GM18505 (cell line): ENCODE measurements around the gene NDUFA3.
A peak's percentile ranks its signal among the peaks of the same experiment; 100 is the strongest.
"Not testable (repeated sequence)": the region's sequence is repeated elsewhere in the genome, so short reads cannot be mapped to it uniquely, and the experiment has no call there.

Experiments
- ATAC-seq: cut with Tn5 transposase; IDR thresholded peaks from one replicate; pipeline ENCODE4 v1.9.1; 2021; ENCODE audit not compliant: unreplicated experiment
- POLR2A ChIP-seq: IDR thresholded peaks from 4 replicates; pipeline ENCODE4 v1.6.1; 2011; ENCODE audit warnings: borderline replicate concordance; ENCODE audit not compliant: insufficient read depth, insufficient read length; ENCODE audit errors: extremely low read depth

NDUFA3 gene

DNA sequence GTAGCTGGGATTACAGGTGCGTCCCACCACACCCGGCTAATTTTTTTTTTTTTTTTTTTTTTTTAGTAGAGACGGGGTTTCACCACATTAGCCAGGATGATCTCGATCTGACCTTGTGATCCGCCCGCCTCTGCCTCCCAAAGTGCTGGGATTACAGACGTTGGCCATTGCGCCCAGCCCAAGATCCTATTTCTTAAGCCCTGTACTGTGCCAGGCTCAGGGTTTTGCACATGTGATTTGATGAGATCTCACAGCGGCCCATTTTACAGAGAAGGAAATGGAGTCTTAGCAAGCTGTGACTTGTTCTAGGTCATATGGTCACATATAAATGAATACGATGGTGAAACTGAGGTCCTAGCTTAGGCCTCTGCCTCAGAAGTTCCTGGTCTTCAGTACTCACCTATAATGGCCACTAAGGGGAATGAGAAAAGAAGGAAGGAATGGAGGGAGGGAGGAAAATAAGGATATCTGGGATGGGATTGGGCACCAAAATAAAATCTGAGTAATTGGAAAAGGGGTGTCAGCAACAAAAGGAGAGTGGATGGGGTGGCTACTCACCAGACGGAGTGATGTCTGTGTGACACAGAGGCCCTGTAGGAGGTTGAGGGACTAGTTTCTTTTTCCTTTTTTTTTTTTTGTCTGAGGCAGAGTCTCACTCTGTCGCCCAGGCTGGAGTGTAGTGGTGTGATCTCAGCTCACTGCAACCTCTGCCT lies 3.3 kb upstream of the NDUFA3 start:
- no peak for TF ChIP-seq POLR2A
- ATAC-seq: no peak

GRCh38 chr19:54099903-54100255 lies 2.8 kb upstream of the NDUFA3 start:
- not testable (repeated sequence) for ATAC-seq

DNA sequence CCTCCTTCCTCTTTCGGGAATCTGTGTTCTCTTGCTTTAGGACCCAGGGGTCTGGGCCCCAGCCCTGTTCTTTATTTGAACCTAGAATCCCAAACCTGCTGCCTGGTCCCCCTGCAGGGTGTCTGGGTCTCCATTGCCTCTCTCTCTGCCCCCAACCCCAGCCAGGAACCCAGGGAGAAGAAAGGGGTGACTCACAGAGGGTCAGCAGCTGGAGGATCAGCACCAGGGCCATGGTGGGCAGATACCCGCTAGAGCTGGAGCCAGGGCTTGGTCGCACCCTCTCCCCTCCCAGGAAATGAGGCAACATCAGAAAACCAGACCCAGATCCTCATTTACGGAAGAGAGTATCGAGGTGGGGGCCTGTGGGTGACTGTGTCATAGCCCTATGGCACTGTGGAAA lies 2.1 kb upstream of the NDUFA3 start, which contains the start of gene OSCAR:
Gene OSCAR, minus strand, starts transcription at position 243 of the 400 bp plus-strand sequence. Its CDS starts 11 bp downstream, at position 232.
- ATAC-seq: no peak
- no peak for TF ChIP-seq POLR2A

DNA sequence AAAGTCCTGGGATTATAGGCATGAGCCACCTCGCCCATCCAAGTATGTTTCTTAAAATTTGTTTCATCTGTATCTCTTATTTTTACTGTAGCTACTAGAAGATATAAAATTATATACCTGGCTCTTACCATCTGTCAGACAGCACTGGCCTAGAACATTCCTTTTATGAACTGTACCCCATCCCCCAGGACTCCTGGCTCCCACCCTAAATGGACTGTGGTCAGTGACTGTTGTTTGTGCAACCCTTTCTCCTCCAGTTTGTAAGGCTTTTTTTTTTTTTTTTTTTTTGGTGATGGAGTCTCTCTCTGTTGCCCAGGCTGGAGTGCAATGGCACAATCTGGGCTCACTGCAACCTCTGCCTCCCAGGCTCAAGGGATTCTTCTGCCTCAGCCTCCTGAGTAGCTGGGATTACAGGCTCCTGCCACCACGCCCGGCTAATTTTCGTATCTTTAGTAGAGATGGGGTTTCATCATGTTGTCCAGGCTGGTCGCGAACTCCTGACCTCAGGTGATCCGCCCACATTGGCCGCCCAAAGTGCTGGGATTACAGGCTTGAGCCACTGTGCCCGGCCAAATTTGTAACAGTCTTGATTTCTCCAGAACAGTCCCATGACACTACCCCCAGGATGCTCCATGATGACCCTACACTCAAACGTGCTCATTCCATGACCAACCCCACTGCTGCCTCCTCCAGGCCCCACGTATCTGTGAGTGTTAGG lies 2.5 kb downstream of the NDUFA3 start:
- ATAC-seq: no peak
- TF ChIP-seq POLR2A: no peak

GRCh38 chr19:54105796-54106195 lies 3.1 kb downstream of the NDUFA3 start:
- no peak for ATAC-seq
- TF ChIP-seq POLR2A: no peak

DNA sequence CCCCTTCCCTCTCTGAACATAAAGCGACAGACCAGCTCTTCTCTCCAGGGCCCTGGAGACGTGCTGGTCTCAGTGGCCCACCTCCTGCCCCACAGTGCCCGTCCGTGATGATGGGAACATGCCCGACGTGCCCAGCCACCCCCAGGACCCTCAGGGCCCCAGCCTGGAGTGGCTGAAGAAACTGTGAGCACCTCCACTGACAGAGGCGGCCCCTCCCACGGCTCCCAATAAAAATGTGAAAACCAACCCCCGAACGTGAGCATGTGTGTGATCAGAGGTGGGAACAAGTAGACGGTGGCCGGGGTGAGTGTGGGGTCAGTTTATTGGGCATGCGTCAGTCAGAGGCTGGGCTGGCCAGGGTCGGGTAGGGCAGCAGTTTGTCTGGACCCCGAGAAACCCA lies 4.1 kb downstream of the NDUFA3 start:
- no peak for ATAC-seq
- TF ChIP-seq POLR2A: no peak

DNA sequence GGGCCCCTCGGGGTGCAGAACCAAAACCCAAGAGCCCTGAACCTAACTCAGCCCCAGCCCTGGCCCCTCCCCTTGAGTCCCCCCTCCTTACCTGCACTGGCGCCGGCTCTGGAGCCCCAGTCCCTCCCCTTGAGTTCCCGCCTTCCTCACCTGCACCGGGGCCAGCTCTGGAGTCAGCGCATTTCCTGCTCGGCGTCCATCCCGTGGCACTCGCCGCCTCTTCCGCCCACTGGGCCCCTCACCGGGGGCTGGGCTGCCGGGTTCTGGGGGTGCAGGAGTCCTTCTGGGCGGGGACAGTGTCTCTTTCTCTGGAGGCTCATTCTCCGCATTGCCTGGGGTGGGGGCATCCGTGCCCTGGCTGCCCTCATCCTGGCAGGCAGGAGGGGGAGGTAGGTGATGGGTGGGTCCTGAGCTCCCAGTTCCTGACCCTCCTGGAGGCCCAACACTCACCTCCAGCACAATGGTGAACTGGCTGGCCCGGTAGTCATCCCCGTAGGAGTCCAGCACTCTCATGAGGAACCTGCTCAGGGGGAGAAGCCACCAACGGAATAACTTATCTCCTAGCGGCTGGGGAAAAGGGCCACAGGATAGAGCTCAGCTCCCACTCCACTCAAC lies 5.3 kb downstream of the NDUFA3 start:
- TF ChIP-seq POLR2A: no peak

GRCh38 chr19:54108496-54108895 lies 5.8 kb downstream of the NDUFA3 start:
- ATAC-seq: no peak
- TF ChIP-seq POLR2A: no peak

More for the DNA sequence above, 5.3 kb downstream of the NDUFA3 start:
- ATAC-seq: no peak

DNA sequence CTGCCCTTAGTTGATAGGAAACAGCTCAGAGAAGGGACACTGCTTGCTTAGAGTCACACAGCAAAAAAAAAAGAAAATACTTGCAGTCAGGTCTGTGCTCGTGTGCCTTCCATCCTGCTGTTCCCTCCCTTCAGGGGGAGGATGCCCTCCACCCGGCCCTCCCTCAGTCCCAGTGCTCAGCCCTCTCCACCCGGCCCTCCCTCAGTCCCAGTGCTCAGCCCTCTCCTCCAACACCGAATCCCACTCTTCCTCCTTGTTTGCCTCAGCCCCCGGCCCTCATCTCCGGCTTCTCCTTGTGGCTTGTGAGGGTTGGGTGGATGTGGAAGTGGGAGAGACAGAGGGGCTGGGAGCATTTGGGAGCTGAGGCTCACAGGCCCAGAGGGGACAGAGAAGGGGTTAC lies 7.0 kb downstream of the NDUFA3 start:
- TF ChIP-seq POLR2A: no peak
- ATAC-seq: no peak

DNA sequence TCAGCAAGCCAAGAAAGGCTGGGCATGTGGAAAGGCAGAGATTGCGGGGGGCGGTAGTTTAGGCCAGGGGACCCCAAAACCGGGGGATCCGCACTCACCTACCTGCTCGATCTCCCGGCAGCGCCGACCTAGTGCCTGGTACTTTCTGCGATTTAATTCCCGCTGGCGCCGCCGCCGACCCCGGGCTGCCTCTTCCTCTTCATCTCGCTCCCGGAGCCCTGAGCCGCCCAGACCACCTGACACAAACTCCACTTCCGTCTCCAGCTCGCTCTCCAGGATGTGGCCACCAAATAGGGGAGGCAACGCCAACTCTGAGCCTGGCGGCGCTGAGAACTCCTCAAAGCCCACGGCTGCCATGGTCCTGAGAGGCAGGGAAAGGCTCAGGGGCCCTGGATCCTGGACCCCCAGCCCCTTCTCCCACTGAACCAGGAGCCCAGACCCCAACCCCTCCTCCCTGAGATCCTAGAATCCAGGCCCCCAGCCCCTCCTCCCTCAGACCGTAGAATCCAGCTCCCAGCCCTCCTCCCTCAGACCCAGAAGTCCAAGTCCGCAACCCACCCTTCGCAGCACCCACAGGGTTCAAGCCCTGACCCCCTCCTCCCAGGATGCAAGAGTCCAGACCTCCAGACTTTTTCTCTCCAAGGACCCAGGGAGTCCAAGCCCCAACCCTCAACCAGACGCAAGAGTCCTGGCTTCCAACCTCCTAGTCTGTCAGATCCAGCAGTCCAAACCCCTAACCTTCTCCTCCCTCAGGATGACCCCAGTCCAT lies 11.9 kb downstream of the NDUFA3 start:
- peak; percentile 54 for TF ChIP-seq POLR2A
- no peak for ATAC-seq

GRCh38 chr19:54115109-54116063 lies 12.7 kb downstream of the NDUFA3 start, which contains the start of the genes PRPF31 and TFPT:
PRPF31 (plus strand) TSS chr19:54115754; CDS start chr19:54118279, 2,525 bp downstream.
TFPT (minus strand) TSS chr19:54115657; CDS start chr19:54115269, 388 bp downstream.
- ATAC-seq: peak; percentile 83
- TF ChIP-seq POLR2A: peak; percentile 67

DNA sequence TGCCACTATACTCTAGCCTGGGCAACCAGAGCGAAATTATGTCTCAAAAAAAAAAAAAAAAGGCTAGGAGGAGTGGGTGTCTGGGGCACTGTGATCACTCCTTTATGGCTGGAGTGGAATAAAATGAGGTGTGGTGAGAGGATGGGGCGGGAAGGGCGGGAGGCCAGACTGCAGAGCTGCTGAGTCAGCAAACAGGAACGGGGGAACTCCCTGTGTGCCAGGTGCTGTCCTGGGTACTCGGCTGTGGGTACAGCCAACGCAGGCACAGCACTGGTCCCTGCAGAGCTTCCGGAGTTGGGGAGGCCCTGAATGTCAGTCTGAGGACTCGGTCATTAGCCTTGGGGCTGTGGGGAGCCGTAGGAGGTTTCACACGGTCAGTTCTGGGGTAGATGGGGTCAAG lies 18.6 kb downstream of the NDUFA3 start:
- no peak for TF ChIP-seq POLR2A
- no peak for ATAC-seq
